AG09319 (cell line): Measurements from ENCODE around the gene NADK.

ENCODE experiments used
- DNase-seq: peaks from one replicate; pipeline ENCODE4 v3.0.0-alpha.2; 2010; ENCODE audit warnings: low read depth; ENCODE audit errors: extremely low read depth
- CTCF ChIP-seq: IDR thresholded peaks from 2 replicates; pipeline ENCODE4 v1.5.1; 2011; ENCODE audit warnings: low read depth, mild to moderate bottlenecking, inconsistent platforms, low read length, moderate library complexity

NADK gene

GRCh38 chr1:1763657-1764621 lies 14.3 kb downstream of the NADK start:
- DNase-seq: no peak
- TF ChIP-seq CTCF: no peak; the same call in 1 of the 2 replicates

- DNase-seq: no peak
Observed at GRCh38 chr1:1761504-1762376, 16.5 kb downstream of the NADK start.

GRCh38 chr1:1760715-1761114 lies 17.6 kb downstream of the NADK start:
- no peak for TF ChIP-seq CTCF
- no peak for DNase-seq

More at GRCh38 chr1:1761504-1762376, 16.5 kb downstream of the NADK start:
- no peak for TF ChIP-seq CTCF

GRCh38 chr1:1760345-1760650 lies 18.0 kb downstream of the NADK start:
- TF ChIP-seq CTCF: no peak
- no peak for DNase-seq

- DNase-seq: no peak
- no peak for TF ChIP-seq CTCF
Observed at GRCh38 chr1:1759456-1760344, 18.6 kb downstream of the NADK start.

GRCh38 chr1:1758692-1759455 lies 19.4 kb downstream of the NADK start:
- no peak for TF ChIP-seq CTCF
- no peak for DNase-seq
